Dedifferentiated amniotic fluid mesenchymal stem cell (primary cell): ENCODE measurements around the gene LPCAT2.
A peak's percentile ranks its signal among the peaks of the same experiment; 100 is the strongest.

ENCODE experiments used
- DNase-seq: peaks from one replicate; pipeline ENCODE4 v3.0.0-alpha.2; 2016; ENCODE audit errors: extremely low spot score

LPCAT2 gene

DNA sequence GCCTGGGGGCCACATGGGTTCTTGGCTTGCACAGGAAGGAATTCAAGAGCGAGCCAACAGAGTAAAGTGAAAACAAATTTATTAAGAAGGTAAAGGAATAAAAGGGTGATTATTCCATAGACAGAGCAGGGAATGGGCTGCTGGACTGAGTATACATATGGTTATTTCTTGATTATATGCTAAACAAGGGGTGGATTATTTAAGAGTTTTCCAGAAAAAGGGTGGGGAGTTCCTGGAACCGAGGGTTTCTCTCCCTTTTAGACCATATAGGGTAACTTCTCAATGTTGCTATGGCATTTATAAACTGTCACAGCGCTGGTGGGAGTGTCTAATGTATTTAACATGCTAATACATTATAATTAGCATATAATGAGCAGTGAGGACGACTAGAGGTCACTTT lies 27.8 kb upstream of the LPCAT2 start:
- DNase-seq, result no peak

DNA sequence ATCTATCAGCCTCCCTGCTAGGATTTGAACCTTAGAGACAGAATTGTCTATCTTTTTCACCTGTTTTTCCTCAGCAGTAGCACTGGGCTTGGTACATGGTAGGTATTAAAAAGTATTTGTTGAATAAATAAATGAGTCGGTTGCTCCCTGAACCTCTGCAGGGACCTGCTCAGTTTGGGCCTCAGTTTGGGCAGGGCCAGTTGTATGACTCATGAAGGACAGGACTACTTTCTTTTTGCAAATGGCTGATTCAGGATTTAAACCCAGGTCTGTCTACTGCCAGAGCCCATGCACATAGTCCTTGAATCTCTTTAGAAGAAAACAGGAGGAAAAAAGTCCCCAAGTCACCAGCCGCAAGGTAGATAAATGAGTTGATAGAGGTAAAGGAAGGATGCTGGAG lies 26.8 kb upstream of the LPCAT2 start:
- no peak for DNase-seq

DNA sequence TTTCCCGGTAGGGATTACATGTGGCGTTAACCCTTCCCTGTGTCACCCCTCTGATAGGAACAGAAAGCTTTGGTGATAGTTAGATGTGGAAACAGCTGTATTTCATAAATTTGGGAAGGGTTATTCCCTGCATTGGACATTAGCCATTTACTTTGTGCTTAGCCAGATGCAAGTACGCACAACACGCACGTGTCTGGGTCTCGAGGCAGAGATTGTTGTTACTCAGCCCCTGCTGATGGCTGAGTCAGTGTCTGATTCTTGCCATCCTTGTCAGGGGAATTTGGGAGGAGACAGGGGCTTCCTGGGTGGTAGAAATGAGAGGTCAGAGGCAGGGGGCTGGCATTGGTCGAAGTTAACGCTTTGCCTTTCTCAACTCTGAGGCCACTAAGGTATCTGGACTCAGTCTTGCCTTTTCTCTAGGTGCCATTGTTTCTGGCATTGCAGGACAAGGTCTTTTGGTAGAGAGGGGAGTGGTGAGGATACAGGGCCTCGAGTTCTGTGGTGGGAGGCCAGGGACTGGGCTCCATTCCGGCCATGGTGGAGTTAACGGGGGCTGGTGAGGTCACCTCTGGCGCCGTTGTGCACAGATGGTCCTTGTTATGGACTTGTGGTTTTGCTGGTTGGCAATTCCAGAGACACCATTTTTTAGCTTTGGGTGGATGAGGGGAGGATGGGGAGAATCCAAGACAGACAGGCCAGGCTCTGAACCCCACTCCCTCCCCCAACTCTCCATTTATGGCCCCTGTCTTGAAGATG lies 21.6 kb upstream of the LPCAT2 start:
- DNase-seq, result peak; percentile 86

DNA sequence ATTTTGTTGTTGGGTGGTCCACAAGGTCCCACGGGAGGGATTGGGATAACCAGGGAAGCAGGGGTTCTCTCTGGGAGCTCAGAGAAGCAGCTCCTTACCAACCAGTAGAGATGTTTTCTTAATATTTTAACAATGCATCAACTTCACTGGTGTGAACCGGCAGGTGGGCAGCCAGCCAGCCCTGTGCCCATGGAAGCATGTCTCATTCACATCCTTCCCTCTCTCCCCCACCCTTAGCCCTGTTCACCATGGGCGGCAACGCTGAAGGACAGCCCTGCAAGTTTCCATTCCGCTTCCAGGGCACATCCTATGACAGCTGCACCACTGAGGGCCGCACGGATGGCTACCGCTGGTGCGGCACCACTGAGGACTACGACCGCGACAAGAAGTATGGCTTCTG lies 20.6 kb upstream of the LPCAT2 start:
- no peak for DNase-seq

DNA sequence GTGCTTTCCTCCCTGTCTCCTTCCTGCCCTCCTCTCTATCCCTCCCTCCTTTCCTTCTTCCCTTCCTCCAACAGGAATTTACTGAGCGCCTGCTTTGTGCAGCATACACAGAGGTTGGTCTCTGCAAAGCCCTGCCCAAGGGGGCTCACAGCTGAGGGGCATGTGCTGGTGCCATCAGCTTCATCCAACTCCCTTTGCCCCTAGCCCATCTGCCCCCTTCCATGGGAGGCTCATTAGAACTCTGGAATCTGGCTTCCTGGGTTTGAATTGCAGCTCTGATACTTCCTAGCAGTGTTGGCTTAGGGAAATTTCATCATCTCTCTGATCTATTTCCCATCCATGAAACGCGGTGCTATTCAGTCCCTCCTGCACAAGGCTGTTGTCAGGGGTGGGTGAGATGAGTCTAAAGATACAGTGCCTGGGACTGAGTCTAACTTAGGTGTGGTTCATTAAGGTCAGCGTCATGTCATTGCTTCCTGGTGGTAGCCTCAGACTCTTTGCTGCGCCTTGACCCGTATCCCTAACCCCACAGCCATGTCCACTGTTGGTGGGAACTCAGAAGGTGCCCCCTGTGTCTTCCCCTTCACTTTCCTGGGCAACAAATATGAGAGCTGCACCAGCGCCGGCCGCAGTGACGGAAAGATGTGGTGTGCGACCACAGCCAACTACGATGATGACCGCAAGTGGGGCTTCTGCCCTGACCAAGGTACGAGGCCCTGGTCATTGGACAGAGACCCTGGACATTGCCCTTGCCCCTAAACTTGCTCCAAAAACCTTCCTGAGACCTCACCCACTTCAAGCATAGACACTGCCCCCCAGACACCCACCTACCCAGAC lies 19.5 kb upstream of the LPCAT2 start:
- no peak for DNase-seq

DNA sequence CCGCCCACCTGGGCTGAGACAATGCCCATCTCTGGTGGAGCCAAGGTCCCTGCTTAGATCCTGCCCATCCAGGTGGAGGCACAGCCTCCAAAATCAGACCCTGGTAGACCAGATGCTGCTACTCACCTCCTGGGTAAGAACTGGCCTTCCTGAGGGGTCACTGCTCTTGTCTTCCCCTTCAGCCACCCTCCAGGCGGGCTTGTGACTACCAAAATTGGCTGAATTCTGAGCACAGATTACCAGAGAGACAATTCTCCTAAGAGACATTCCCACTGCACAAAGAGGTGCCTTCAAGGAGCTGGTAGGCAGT lies 19.0 kb upstream of the LPCAT2 start:
- no peak for DNase-seq

DNA sequence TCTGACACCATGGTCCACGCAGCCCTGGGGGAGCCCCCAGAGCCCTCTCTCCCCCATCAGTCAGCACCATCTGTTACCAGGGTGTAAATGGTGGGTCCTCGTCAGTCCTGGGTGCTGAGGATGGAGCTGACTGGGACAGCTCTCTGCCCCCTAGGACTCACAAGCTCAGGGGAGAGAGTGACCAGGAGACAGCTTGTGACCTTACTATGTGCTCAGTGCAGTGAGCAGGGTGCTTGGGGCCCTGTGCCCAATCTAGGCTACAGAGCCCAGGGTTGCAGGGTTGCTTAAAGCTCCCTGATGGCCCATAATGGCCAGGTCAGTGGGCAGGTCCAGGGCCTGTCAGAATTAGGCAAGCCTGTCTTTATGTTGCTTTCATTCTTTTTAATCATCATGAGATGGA lies 18.6 kb upstream of the LPCAT2 start:
- DNase-seq, result no peak

DNA sequence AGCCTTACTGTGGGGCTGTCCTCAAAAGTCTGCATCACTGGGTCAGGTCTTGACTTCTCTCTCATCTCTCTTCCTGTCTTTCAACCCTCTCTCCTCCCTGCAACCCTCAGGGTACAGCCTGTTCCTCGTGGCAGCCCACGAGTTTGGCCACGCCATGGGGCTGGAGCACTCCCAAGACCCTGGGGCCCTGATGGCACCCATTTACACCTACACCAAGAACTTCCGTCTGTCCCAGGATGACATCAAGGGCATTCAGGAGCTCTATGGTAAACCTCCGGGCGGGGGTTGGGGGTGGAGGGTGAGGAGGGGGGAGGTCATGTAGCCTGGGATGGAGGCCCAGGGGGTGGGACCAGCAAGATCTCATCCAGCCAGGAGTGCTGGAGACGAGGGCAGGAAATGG lies 17.2 kb upstream of the LPCAT2 start:
- no peak for DNase-seq

DNA sequence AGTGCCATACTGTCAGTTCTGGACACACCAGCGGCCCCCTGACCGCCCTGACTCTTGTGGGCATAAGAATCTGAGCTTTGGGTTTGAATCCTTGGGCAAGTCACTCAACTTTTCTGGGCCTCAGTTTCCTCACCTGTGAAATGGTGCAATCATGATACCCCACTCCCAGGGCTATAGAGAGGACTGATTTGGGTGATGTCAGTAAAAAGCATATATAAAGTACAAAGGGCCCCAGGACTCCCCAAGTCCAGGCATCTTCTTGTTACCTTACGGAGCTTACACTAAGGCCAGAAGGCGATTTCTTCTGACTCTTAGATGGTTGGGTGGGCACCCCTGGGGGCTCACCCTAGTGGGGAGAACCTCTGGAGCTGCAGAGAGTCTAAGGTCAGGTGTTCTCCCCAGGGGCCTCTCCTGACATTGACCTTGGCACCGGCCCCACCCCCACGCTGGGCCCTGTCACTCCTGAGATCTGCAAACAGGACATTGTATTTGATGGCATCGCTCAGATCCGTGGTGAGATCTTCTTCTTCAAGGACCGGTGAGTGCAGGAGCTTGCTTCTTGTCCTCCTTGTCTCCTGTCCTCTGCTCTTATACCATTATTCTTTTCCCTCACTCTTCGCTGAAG lies 16.0 kb upstream of the LPCAT2 start:
- DNase-seq, result no peak

DNA sequence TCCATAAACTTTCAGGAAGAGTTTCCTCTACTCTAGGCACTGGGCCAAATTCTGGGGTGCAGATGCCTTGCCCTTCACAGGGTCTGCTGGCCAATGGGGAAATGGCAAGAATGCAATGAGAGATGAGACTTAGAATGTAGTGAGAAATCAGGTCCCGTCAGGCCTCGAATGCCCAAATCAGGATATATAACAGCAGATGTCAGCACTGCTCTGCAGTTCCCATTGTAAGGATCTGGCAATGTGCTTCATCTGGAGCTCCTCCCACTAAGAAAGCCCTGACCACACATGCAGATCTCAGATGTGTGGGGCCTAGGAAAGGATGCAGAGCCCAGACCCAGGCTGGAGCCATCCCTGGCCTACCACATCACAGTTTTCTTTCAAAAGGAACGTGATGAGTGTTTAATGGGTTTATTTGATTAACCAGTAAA lies 13.9 kb upstream of the LPCAT2 start:
- DNase-seq, result peak; percentile 94

DNA sequence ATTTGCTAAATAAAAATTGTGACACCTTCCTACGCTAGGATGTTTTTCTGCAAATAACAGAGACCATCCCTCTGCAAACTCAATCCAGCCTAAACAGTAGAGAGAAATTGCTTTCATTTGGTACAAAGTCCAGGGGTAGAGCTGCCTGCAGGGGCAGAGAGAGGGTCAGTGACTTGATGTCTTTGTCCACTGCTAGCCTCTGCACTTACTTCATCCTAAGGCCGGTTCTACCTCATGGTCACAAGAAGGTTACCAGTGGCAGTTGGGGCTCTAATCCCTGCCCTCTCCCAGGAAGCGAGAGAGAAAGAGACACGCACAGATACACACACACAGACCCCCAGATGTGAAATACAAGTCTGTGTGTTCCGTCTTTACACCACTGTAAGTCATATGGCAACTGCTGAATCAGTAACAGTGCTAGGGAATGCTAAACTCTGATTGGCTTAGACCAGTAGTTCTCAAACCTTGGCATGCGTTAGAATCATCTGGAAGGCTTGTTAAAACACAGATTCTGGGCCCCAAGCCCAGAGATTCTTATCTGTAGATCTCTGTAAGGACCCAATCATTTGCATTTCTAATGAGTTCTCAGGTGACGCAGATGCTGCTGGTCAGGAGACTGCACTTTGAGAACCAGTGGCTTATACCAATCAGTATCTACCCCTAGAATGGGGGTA lies 13.1 kb upstream of the LPCAT2 start:
- DNase-seq, result no peak

DNA sequence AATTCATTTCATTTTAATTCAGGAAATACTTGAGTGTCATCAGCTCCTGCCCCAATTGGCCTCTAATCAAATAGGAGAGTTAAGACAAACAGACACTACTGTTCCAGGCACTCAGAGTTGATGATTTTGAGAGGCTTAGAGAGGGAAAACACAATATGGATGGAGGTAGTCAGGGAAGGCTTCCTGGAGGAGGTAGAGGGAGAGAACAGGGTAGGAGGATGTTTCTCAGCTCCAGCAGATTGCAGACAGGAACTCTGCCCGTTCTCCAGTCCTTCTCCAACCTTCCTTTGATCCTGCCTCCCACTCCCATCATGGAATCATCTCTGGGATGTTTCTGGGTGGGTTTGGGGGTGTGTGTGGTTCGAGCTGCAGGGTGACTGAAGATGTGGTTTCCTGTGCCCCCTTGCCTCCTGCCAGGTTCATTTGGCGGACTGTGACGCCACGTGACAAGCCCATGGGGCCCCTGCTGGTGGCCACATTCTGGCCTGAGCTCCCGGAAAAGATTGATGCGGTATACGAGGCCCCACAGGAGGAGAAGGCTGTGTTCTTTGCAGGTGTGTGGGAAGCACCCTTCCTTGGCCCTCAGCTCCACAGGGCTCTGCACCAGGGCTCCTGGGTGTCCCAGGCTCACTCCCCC lies 12.2 kb upstream of the LPCAT2 start:
- no peak for DNase-seq

DNA sequence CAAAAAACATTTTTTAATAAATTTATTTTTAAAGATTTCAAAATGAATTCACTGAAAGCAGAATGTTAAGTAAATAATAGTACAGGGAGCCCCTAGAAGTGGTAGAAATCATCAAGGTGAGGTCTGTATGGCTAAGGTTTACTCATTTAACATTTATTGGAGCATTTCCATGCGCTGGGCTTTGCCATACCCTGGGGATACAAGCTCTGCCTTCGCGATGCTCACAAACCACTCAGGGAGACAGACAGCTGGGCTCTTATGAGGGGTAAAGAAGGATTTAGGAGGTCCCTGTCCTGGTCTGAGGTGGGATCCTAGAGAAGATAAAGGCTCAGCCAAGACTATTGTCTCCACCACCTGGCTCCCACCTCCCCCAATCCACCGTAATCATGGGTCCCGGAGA lies 11.3 kb upstream of the LPCAT2 start:
- no peak for DNase-seq

DNA sequence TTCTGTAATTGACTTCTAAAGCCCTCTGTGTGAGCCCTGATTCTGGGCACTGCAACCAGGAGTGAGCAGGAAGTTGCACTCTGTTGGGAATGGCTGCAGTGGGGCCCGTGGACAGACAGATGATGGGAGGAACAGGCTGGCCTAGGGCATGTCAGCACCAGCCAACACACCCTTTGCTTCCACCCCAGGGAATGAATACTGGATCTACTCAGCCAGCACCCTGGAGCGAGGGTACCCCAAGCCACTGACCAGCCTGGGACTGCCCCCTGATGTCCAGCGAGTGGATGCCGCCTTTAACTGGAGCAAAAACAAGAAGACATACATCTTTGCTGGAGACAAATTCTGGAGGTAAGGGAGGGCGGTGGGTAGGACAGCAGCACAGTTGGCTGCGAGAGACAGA lies 10.8 kb upstream of the LPCAT2 start:
- DNase-seq, result no peak

DNA sequence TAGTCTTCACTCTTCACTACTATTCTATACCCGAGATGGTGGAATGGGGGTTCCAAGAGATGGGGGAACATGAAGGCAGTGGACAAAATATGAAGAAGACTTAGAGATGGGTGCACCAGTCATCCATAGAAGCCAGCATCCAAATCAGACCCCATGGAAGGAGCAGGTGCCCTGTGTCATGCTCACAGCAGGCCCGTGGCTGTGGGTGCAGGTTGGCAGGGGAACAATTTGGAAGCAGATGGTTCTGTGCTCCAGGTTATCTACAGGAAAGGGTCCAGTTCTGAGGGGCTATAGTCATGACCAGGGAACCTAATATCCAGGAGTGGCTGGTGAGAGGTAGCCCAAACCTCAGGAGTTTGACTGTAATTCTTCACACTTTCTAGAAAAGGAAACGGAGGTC lies 9.6 kb upstream of the LPCAT2 start:
- DNase-seq, result no peak

DNA sequence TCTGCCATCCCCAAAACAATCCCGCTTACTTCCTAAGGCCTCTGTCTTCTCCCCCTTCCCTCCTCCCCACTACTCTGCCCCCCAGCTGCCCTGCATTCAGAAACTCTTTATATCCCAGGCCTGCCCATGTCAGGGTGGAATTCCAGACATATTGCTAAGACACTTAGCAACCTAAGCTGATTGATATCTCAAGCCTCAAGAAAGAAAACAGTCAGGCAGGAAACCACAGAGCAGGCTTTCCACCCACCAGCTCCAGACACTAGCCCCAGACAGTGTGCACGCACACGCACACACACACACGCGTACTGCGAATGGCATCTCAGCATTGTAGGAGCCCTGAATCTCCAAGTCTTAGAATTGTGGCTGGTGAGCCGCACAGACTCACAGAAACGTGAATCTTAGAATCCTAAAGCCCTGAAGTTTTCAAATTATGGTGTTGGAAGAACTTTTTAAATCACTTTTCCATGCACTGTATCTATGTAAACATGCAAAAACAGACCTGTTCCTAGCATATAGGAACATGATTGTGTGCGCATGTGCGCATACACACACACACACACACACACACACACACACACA lies 8.8 kb upstream of the LPCAT2 start:
- peak; percentile 98 for DNase-seq

DNA sequence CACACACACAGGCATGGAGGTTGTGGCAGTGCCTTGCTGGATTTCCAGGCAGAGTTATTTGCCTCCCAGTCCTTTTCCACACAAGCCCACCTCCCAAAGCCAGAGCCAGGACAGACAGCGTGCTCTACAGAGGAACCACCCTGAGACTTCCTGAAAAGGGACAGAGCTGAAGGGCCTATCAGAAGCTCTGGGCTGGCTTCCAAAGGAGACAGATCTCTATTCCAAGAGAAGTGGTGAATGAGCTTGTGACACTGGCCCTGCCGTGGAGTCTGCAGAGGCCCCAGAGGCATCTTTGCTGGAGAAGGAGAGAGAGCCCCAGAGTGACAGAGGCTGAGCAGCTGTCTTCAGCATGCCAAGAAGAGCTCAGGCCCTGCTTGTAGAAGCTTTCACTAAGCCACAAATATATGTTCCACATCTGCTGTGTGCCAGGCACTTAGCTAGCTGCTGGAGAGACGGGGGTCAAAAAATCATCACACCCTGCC lies 8.3 kb upstream of the LPCAT2 start:
- DNase-seq, result peak; percentile 50

DNA sequence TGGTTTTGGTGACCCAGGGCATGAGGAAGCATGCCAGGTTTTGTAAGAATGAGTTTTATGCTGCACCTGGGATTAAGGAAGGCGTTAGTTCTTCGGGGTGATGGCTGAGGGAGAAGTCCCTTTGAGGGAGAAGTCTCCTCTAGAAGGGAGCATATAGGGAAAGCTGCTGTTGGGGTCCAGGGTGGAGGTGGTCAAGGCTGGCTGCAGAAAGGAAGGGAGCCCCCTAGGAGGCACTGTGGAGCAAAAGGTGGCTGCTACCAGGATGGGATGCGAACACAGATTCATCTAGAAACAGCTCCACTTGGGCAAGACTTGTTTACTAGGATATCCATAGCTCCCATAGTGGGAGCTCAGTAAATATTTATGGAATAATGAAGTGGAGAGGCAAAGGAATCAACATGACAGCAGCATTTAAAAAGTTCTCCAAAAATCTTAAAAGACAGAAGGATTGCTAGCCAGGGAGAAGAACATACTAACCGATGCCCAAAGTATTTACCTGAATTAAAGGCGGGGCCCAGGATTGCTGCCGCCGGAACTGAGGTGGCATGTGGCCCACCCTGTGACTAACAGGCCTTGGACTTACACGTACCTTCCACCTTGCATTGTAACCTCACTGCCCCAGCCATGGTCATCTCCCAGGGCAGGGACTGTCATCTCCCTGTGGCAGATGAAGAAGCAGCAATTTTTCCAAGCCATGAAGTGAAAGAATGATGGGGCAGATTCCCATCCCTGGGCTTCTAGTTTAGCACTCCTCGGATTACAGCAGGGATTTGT lies 7.1 kb upstream of the LPCAT2 start:
- no peak for DNase-seq

DNA sequence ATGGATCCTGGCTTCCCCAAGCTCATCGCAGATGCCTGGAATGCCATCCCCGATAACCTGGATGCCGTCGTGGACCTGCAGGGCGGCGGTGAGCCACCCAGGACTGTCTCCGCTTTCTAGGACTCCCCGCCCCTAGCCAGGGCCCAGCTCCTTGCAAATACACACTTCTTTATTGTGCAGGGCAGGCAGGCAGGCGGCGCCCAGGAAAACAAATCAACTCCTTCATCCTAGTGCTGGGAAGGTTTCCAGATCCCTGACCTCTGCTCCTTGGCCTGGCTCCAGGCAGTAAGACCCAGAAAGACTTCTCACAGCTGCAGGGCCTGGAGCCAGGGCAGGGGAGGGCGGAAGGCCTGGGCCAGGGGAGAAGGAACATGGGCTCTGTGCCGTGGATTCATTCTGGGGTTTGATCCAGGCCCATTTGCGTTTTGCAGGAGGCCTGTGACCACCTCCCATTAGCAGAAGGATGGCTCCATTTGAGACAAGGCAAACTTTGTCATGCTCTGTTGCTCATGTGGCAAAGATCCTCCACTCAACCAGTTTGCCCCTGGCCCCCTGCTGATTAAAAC lies 6.0 kb upstream of the LPCAT2 start:
- peak; percentile 44 for DNase-seq
